Astrocyte of the spinal cord (primary cell): Measurements from ENCODE around the gene SCAF11.
A peak's percentile ranks its signal among the peaks of the same experiment; 100 is the strongest.
"Not testable (repeated sequence)": the region's sequence is repeated elsewhere in the genome, so short reads cannot be mapped to it uniquely, and the experiment has no call there.

Experiments used
- DNase-seq: peaks from one replicate; pipeline ENCODE4 v3.0.0; 2011; ENCODE audit warnings: low read depth, low spot score
- H3K4me3 ChIP-seq: 2 replicates; pipeline ENCODE4 v1.5.1; 2011; ENCODE audit warnings: low read depth, mild to moderate bottlenecking, low read length, moderate library complexity
- in situ Hi-C: cut with HindIII; loops from 2 replicates; pipeline ENCODE4 v1.10.0; 2017; ENCODE audit warnings: low sequenced_read_pairs
- TF ChIP-seq, protein P1 (sequence below): IDR thresholded peaks from 2 replicates; pipeline ENCODE4 v1.5.1; 2012; ENCODE audit warnings: low read depth, mild to moderate bottlenecking, low read length, inconsistent platforms

Gene SCAF11

DNA sequence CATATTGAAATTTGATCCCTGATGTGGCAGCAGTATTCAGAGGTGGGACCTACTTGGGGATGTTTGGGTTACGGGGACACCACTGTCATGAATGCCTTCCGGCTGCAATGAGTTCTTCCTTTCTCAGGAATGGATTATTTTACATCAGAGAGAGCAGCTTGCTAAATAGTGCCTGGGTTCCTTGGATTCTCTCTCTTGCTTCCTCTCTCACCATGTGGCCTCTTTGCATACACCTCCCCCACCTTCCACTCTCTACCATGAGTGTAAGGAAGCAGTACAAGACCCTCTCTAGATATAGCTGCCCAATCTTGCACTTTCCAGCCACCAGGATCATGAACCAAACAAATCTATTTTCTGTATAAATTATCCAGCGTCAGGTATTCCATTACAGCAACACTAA lies 15.4 kb upstream of the SCAF11 start:
- TF ChIP-seq, protein P1, sequence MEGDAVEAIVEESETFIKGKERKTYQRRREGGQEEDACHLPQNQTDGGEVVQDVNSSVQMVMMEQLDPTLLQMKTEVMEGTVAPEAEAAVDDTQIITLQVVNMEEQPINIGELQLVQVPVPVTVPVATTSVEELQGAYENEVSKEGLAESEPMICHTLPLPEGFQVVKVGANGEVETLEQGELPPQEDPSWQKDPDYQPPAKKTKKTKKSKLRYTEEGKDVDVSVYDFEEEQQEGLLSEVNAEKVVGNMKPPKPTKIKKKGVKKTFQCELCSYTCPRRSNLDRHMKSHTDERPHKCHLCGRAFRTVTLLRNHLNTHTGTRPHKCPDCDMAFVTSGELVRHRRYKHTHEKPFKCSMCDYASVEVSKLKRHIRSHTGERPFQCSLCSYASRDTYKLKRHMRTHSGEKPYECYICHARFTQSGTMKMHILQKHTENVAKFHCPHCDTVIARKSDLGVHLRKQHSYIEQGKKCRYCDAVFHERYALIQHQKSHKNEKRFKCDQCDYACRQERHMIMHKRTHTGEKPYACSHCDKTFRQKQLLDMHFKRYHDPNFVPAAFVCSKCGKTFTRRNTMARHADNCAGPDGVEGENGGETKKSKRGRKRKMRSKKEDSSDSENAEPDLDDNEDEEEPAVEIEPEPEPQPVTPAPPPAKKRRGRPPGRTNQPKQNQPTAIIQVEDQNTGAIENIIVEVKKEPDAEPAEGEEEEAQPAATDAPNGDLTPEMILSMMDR, result no peak
- in situ Hi-C loops, result no loop called here
- DNase-seq, result no peak
- no peak overlapping the region for H3K4me3 ChIP-seq

DNA sequence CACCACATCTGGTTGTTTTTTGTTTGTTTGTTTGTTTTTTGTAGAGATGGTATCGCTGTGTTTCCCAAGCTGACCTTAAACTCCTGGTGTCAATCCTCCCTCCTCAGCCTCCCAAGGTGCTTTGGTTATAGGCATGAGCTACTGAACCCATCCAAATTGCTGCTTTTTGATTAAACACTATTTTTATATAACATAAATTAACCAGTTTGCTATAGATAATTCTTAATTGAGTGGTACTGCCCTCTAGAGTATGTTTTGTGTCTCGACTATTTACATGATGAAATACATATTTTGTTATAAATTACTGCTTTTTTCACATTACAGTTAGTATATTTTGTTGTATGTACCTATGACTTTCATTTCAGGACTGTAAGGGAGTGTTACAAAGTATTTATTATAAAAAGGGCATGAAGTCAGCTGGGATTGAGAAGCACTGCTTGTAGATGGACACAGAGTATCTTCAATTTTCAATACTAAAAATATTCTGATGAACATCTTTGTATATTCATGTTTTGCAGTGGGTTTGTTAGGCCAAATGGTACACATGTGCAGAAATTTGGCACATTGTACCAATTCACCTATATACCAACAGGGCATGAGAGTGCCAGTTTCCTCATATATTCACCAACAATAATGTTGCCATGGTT lies 14.9 kb upstream of the SCAF11 start:
- in situ Hi-C loops, result no loop called here
- no peak overlapping the region for H3K4me3 ChIP-seq
- DNase-seq, result no peak
- TF ChIP-seq, protein P1, result no peak

- no peak overlapping the region for H3K4me3 ChIP-seq
- DNase-seq, result no peak
- TF ChIP-seq, protein P1, result no peak
- in situ Hi-C loops, result no loop called here
Observed at GRCh38 chr12:46004715-46005114, 14.3 kb upstream of the SCAF11 start.

GRCh38 chr12:46000076-46000475 lies 9.7 kb upstream of the SCAF11 start:
- H3K4me3 ChIP-seq, in situ Hi-C loops, DNase-seq: not testable (repeated sequence)

DNA sequence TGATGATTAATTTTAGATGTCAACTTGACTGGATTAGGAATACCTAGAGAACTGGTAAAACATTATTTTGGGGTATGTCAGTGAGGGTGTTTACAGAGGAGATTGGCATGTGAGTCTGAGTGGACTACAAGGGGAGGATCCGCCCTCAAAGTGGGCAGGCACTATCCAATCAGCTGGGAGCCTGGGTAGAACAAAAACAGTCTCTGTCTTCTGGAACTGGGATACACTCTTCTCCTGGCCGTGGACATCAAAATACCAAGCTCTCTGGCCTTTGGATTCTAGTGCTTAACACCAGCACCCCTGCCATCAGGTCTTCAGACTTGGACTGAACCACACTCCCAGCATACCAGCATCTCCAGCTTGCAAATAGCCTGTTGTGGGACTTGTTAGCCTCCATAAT lies 4.4 kb upstream of the SCAF11 start:
- TF ChIP-seq, protein P1, result no peak
- H3K4me3 ChIP-seq, result no peak overlapping the region
- no peak for DNase-seq
- in situ Hi-C loops, result no loop called here

GRCh38 chr12:45991284-45992249 lies 1.2 kb upstream of the SCAF11 start:
- H3K4me3 ChIP-seq, result peak overlapping the region; percentile 68
- TF ChIP-seq, protein P1, result no peak
- peak; percentile 59 for DNase-seq
- in situ Hi-C loops, result no loop called here
